GM19043 (cell line): ENCODE measurements around the gene KCNJ9.
"Not testable (repeated sequence)": the region's sequence is repeated elsewhere in the genome, so short reads cannot be mapped to it uniquely, and the experiment has no call there.

Experiments
- ATAC-seq: cut with Tn5 transposase; IDR thresholded peaks from one replicate; pipeline ENCODE4 v1.9.1; 2021; ENCODE audit warnings: low read depth; ENCODE audit not compliant: unreplicated experiment

KCNJ9 gene

GRCh38 chr1:160123726-160124125 is 42.4 kb downstream of the KCNJ9 start:
- ATAC-seq, result no peak

GRCh38 chr1:160124705-160125478 is 43.6 kb downstream of the KCNJ9 start:
- ATAC-seq, result no peak

- ATAC-seq, result no peak
These were observed 44.4 kb downstream of the KCNJ9 start for GRCh38 chr1:160125746-160126145.

- not testable (repeated sequence) for ATAC-seq
These were observed 45.0 kb downstream of the KCNJ9 start for GRCh38 chr1:160126342-160126741.

- no peak for ATAC-seq
These were observed 46.0 kb downstream of the KCNJ9 start for GRCh38 chr1:160127381-160127780.

- no peak for ATAC-seq
These were observed 46.7 kb downstream of the KCNJ9 start for GRCh38 chr1:160127865-160128523.

- ATAC-seq, result no peak
These were observed 47.3 kb downstream of the KCNJ9 start for GRCh38 chr1:160128636-160129035.

GRCh38 chr1:160129046-160129445 is 47.7 kb downstream of the KCNJ9 start:
- no peak for ATAC-seq

GRCh38 chr1:160129558-160129957 is 48.2 kb downstream of the KCNJ9 start:
- ATAC-seq, result no peak

- no peak for ATAC-seq
These were observed 48.6 kb downstream of the KCNJ9 start for GRCh38 chr1:160129966-160130365.

GRCh38 chr1:160130486-160130885 is 49.1 kb downstream of the KCNJ9 start:
- ATAC-seq, result no peak

GRCh38 chr1:160130939-160131338 is 49.6 kb downstream of the KCNJ9 start:
- no peak for ATAC-seq

GRCh38 chr1:160131803-160132565 is 50.6 kb downstream of the KCNJ9 start:
- no peak for ATAC-seq

GRCh38 chr1:160133990-160134770 is 52.8 kb downstream of the KCNJ9 start:
- no peak for ATAC-seq

GRCh38 chr1:160134791-160135572 is 53.6 kb downstream of the KCNJ9 start:
- ATAC-seq, result no peak

- ATAC-seq, result no peak
These were observed 55.0 kb downstream of the KCNJ9 start for GRCh38 chr1:160136121-160136925.

GRCh38 chr1:160136926-160137200 is 55.5 kb downstream of the KCNJ9 start:
- no peak for ATAC-seq

- no peak for ATAC-seq
These were observed 56.0 kb downstream of the KCNJ9 start for GRCh38 chr1:160137216-160137862.

GRCh38 chr1:160139840-160140239 is 58.5 kb downstream of the KCNJ9 start:
- ATAC-seq, result no peak
